ENCODE data around the gene KRT83.

Gene KRT83

DNA sequence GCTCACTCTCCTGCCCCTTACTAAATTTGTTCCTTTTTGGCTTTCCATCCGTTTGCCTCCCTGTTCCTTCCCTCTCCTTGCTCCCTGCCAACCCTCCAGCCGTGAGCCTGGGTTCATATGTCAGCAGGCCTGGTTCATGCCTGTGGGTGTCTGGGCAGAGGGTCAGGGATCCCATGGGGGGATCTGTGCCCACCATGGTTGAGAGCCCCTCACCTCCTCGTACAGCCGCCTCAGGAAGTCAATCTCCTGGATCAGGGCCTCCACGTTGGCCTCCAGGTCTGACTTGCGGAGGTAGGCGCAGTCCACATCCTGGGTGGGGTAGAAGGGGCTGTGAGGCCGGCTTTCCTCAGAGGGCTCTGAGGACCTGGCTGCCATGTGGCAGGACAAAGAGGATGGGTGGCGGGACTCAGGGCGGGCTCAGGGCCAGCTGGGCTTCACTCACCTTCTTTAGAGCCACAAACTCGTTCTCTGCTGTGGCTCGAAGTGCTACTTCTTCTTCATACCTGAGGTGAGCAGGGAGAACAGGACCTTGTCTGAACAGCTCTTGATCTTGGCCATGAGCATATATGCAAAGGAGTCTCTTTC is 3.6 kb downstream of the KRT83 start:
- Histone ChIP-seq H3K27me3 (replicated peaks; ENCODE audit: insufficient read depth, low read length) (peaks cover 81% of the 10 kb centered on the region), H2AFZ (ENCODE audit: low read length) (no peak overlapping the region), H3K9me2 (replicated peaks; ENCODE audit: insufficient read depth, low read length) (no peaks in the 10 kb centered on the region), H4K20me1 (ENCODE audit: insufficient read depth, low read length) (no peaks in the 10 kb centered on the region), H3K9me3 (replicated peaks; ENCODE audit: insufficient read depth, low read length) (no peaks in the 10 kb centered on the region), H3K4me3 (ENCODE audit: low read length) (no peak overlapping the region), H3K27ac (ENCODE audit: low read length) (no peak overlapping the region), H3K4me2 (ENCODE audit: low read depth, low read length) (no peak overlapping the region), H3F3A (ENCODE audit: insufficient read depth, low read length) (no peaks in the 10 kb centered on the region), H3K4me1 (ENCODE audit: low read length) (no peaks in the 10 kb centered on the region), H3K36me3 (replicated peaks; ENCODE audit: insufficient read depth, low read length) (no peaks in the 10 kb centered on the region), H3K79me2 (ENCODE audit: low read length) (no peaks in the 10 kb centered on the region), H3K9ac (ENCODE audit: low read length) (no peak overlapping the region)
- DNase-seq, result no peak
- no peak for TF ChIP-seq EZH2phosphoT487 (IDR thresholded peaks at IDR 0.05; ENCODE audit: low read length)
- TF ChIP-seq EZH2 (optimal IDR thresholded peaks at IDR 0.05; ENCODE audit: low read depth, low read length), result no peak
- TF ChIP-seq, protein P1, sequence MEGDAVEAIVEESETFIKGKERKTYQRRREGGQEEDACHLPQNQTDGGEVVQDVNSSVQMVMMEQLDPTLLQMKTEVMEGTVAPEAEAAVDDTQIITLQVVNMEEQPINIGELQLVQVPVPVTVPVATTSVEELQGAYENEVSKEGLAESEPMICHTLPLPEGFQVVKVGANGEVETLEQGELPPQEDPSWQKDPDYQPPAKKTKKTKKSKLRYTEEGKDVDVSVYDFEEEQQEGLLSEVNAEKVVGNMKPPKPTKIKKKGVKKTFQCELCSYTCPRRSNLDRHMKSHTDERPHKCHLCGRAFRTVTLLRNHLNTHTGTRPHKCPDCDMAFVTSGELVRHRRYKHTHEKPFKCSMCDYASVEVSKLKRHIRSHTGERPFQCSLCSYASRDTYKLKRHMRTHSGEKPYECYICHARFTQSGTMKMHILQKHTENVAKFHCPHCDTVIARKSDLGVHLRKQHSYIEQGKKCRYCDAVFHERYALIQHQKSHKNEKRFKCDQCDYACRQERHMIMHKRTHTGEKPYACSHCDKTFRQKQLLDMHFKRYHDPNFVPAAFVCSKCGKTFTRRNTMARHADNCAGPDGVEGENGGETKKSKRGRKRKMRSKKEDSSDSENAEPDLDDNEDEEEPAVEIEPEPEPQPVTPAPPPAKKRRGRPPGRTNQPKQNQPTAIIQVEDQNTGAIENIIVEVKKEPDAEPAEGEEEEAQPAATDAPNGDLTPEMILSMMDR (IDR thresholded peaks at IDR 0.05; ENCODE audit: low read length), result no peak

DNA sequence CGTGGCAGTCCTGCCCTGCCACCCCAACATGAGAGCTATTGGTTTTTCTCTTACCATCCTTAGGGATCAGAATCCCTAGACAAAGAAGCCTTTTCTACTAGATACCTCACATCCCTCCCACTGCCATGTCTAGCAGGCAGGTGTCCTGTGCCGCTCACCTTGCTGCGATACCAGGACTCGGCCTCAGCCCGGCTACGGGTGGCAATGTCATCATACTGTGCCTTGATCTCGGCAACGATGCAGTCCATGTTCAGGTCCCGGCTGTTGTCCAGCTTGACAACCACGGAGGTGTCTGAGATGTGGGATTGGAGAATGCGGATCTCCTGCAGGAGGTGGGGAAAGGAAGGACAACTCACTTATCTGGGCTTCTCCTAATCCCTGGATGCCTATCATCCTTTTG is 4.5 kb downstream of the KRT83 start:
- no peak overlapping the region for H2AFZ ChIP-seq (ENCODE audit: low read length)
- TF ChIP-seq EZH2 (optimal IDR thresholded peaks at IDR 0.05; ENCODE audit: low read depth, low read length) (no peak), EZH2phosphoT487 (IDR thresholded peaks at IDR 0.05; ENCODE audit: low read length) (no peak)
- TF ChIP-seq, protein P1 (IDR thresholded peaks at IDR 0.05; ENCODE audit: low read length), result no peak
- H3K36me3 ChIP-seq (replicated peaks; ENCODE audit: insufficient read depth, low read length), result no peaks in the 10 kb centered on the region
- no peak overlapping the region for H3K9ac ChIP-seq (ENCODE audit: low read length)
- no peaks in the 10 kb centered on the region for H3F3A ChIP-seq (ENCODE audit: insufficient read depth, low read length)
- H3K4me1 ChIP-seq (ENCODE audit: low read length), result no peaks in the 10 kb centered on the region
- H3K4me3 ChIP-seq (ENCODE audit: low read length), result no peak overlapping the region
- DNase-seq, result no peak
- H3K27ac ChIP-seq (ENCODE audit: low read length), result no peak overlapping the region
- no peak overlapping the region for H3K4me2 ChIP-seq (ENCODE audit: low read depth, low read length)
- H3K9me3 ChIP-seq (replicated peaks; ENCODE audit: insufficient read depth, low read length), result no peaks in the 10 kb centered on the region
- H3K79me2 ChIP-seq (ENCODE audit: low read length), result no peaks in the 10 kb centered on the region
- no peaks in the 10 kb centered on the region for H4K20me1 ChIP-seq (ENCODE audit: insufficient read depth, low read length)
- H3K27me3 ChIP-seq (replicated peaks; ENCODE audit: insufficient read depth, low read length), result peaks cover 81% of the 10 kb centered on the region
- no peaks in the 10 kb centered on the region for H3K9me2 ChIP-seq (replicated peaks; ENCODE audit: insufficient read depth, low read length)

DNA sequence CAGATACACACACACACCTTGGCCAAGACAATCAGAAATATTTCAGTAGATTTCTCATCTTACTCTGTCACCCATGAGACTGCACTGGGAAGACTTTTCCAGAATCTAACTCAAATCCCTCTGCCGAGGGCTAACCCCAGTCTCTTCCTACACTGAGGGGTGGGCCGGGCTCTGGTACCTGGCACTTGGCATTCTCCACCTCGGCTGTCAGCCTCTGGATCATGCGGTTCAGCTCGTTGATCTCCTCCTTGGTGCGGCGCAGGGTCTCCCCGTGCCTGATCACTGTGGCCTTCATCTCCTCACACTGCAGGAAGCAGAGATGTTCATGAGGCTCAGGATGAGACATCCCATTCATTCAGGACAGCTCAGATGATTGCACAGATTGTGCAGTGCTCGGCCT is 4.9 kb downstream of the KRT83 start:
- no peak overlapping the region for H2AFZ ChIP-seq (ENCODE audit: low read length)
- no peak overlapping the region for H3K9ac ChIP-seq (ENCODE audit: low read length)
- peaks cover 81% of the 10 kb centered on the region for H3K27me3 ChIP-seq (replicated peaks; ENCODE audit: insufficient read depth, low read length)
- TF ChIP-seq EZH2 (optimal IDR thresholded peaks at IDR 0.05; ENCODE audit: low read depth, low read length) (no peak), EZH2phosphoT487 (IDR thresholded peaks at IDR 0.05; ENCODE audit: low read length) (no peak)
- TF ChIP-seq, protein P1 (IDR thresholded peaks at IDR 0.05; ENCODE audit: low read length), result no peak
- H4K20me1 ChIP-seq (ENCODE audit: insufficient read depth, low read length), result no peaks in the 10 kb centered on the region
- no peak overlapping the region for H3K4me2 ChIP-seq (ENCODE audit: low read depth, low read length)
- no peak for DNase-seq
- no peaks in the 10 kb centered on the region for H3F3A ChIP-seq (ENCODE audit: insufficient read depth, low read length)
- no peaks in the 10 kb centered on the region for H3K79me2 ChIP-seq (ENCODE audit: low read length)
- H3K36me3 ChIP-seq (replicated peaks; ENCODE audit: insufficient read depth, low read length), result no peaks in the 10 kb centered on the region
- no peak overlapping the region for H3K27ac ChIP-seq (ENCODE audit: low read length)
- no peak overlapping the region for H3K4me3 ChIP-seq (ENCODE audit: low read length)
- H3K4me1 ChIP-seq (ENCODE audit: low read length), result no peaks in the 10 kb centered on the region
- no peaks in the 10 kb centered on the region for H3K9me3 ChIP-seq (replicated peaks; ENCODE audit: insufficient read depth, low read length)
- H3K9me2 ChIP-seq (replicated peaks; ENCODE audit: insufficient read depth, low read length), result no peaks in the 10 kb centered on the region
